ENCODE data around the gene LTBP1.
A peak's percentile ranks its signal among the peaks of the same experiment; 100 is the strongest.

Gene LTBP1

DNA sequence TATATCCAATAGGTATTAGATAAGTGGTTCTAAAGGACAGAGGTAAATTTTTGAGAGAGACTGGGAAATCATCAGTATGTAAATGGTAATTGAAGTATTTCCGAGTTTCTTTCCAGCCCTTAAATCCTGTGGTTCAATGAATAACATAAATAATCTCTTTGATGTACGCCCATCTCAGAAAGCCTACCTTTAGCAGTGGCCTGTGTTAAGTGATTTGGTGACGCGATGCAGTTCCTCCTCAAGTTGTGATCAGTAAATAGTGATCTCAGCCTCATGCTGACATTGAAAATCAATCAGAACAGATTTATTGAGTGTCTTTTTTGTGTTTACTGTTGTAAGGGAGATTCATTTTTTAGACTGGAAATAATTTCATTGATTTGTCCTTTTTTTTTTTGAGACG is 392.5 kb downstream of the LTBP1 start:
- H2AFZ ChIP-seq (ENCODE audit: insufficient read depth, low read length, poor library complexity): no peak overlapping the region
- H4K12ac ChIP-seq (ENCODE audit: low read depth, low read length): no peak overlapping the region
- H3K9ac ChIP-seq (ENCODE audit: low read length): no peak overlapping the region
- H3K4me1 ChIP-seq (ENCODE audit: control insufficient read depth in 1 of 2, insufficient read depth in 2 of 2, low read length in 2 of 2): no peaks in the 10 kb centered on the region
- no peak overlapping the region for H3K14ac ChIP-seq (ENCODE audit: low read length)
- no peak overlapping the region for H3K23ac ChIP-seq (ENCODE audit: low read length)
- no peaks in the 10 kb centered on the region for H3K27me3 ChIP-seq (ENCODE audit: insufficient read depth, low read length)
- H4K8ac ChIP-seq (ENCODE audit: low read depth, low read length): no peak overlapping the region
- no peak overlapping the region for H2AK5ac ChIP-seq (ENCODE audit: low read length)
- WGBS (ENCODE audit: extremely low coverage, insufficient coverage, insufficient read length): no CpG with 5 or more reads among the region's 5 CpGs
- no peak overlapping the region for H3K4me3 ChIP-seq (ENCODE audit: low read depth, low read length)
- no peak overlapping the region for H3K27ac ChIP-seq (ENCODE audit: low read depth, low read length)
- no peak overlapping the region for H3K4me2 ChIP-seq (ENCODE audit: low read length)
- H3K79me1 ChIP-seq (ENCODE audit: low read length): no peaks in the 10 kb centered on the region
- H3K79me2 ChIP-seq (ENCODE audit: control insufficient read depth, insufficient read depth, low read length, poor library complexity): no peaks in the 10 kb centered on the region
- H3K4ac ChIP-seq (ENCODE audit: low read depth, low read length): no peak overlapping the region
- H3K9me3 ChIP-seq (ENCODE audit: insufficient read depth, low read depth, low read length): no peaks in the 10 kb centered on the region
- no peak overlapping the region for H2BK12ac ChIP-seq (ENCODE audit: low read length)
- no peak overlapping the region for H2BK5ac ChIP-seq (ENCODE audit: low read depth, low read length, poor library complexity)
- H4K91ac ChIP-seq (ENCODE audit: low read depth, low read length): no peak overlapping the region
- no peak overlapping the region for H2BK120ac ChIP-seq (ENCODE audit: insufficient read depth, low read length, poor library complexity)
- no peaks in the 10 kb centered on the region for H3K36me3 ChIP-seq (ENCODE audit: control insufficient read depth in 1 of 2, insufficient read depth in 2 of 2, low read length in 2 of 2)
- no peak for DNase-seq
- no peak overlapping the region for H3K18ac ChIP-seq (ENCODE audit: low read length)

DNA sequence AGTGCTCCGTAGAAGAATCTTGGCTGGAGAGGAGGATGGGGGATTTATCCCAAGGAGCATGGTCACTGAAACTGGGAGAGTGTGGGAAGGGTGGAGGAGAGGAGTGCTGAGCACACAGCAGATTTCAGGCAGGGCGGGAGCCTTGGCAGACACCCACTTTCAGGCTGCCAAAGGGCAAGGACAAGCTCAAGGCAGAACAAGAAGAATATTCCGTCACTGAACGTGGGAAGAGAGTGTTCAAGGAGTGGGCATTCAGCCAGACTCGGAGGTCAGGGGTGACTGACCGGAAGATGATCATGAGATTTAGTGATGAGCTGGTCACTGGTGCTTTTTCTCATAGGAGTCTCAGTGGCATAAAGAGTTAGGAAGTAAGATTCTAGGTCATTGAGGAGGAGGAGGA is 393.5 kb downstream of the LTBP1 start:
- Histone ChIP-seq H3K27ac (ENCODE audit: low read depth, low read length) (no peak overlapping the region), H3K4me2 (ENCODE audit: low read length) (no peak overlapping the region), H2BK12ac (ENCODE audit: low read length) (no peak overlapping the region), H3K4ac (ENCODE audit: low read depth, low read length) (no peak overlapping the region), H3K14ac (ENCODE audit: low read length) (no peak overlapping the region), H4K12ac (ENCODE audit: low read depth, low read length) (no peak overlapping the region), H3K18ac (ENCODE audit: low read length) (no peak overlapping the region), H4K91ac (ENCODE audit: low read depth, low read length) (no peak overlapping the region), H3K9ac (ENCODE audit: low read length) (no peak overlapping the region), H3K27me3 (ENCODE audit: insufficient read depth, low read length) (no peaks in the 10 kb centered on the region), H4K8ac (ENCODE audit: low read depth, low read length) (no peak overlapping the region), H2AK5ac (ENCODE audit: low read length) (no peak overlapping the region), H3K23ac (ENCODE audit: low read length) (no peak overlapping the region), H3K4me1 (ENCODE audit: control insufficient read depth in 1 of 2, insufficient read depth in 2 of 2, low read length in 2 of 2) (no peaks in the 10 kb centered on the region), H3K79me1 (ENCODE audit: low read length) (no peaks in the 10 kb centered on the region), H2AFZ (ENCODE audit: insufficient read depth, low read length, poor library complexity) (no peak overlapping the region), H3K9me3 (ENCODE audit: insufficient read depth, low read depth, low read length) (no peaks in the 10 kb centered on the region), H3K4me3 (ENCODE audit: low read depth, low read length) (no peak overlapping the region), H2BK120ac (ENCODE audit: insufficient read depth, low read length, poor library complexity) (no peak overlapping the region), H2BK5ac (ENCODE audit: low read depth, low read length, poor library complexity) (no peak overlapping the region), H3K79me2 (ENCODE audit: control insufficient read depth, insufficient read depth, low read length, poor library complexity) (no peaks in the 10 kb centered on the region), H3K36me3 (ENCODE audit: control insufficient read depth in 1 of 2, insufficient read depth in 2 of 2, low read length in 2 of 2) (no peaks in the 10 kb centered on the region)
- peak in 1 of 2 donors; percentile 7 for DNase-seq
- WGBS (ENCODE audit: extremely low coverage, insufficient coverage, insufficient read length): no CpG with 5 or more reads among the region's 6 CpGs

DNA sequence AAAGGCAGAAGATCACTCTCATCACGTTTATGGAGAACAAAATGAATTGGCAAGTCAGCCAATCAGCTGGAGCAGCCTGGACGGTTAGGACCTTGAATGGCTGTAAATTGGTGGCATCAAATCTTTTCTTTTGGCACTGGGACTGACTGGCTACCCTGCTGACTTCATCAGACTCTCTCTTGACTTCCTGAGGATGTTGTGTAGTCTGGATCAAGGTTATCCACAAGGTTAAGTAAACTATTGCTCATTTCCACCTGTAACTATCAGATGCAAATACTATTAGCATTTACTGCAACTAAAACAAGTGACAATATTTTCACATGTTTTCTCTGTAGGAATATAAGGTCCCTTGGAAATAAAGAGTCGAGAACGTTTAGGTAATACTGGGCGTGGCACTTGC is 395.4 kb downstream of the LTBP1 start:
- Histone ChIP-seq H3K4me2 (ENCODE audit: low read length) (no peak overlapping the region), H3K4me3 (ENCODE audit: low read depth, low read length) (no peak overlapping the region), H3K27ac (ENCODE audit: low read depth, low read length) (no peak overlapping the region), H2AK5ac (ENCODE audit: low read length) (no peak overlapping the region), H4K8ac (ENCODE audit: low read depth, low read length) (no peak overlapping the region), H2AFZ (ENCODE audit: insufficient read depth, low read length, poor library complexity) (no peak overlapping the region), H3K79me2 (ENCODE audit: control insufficient read depth, insufficient read depth, low read length, poor library complexity) (no peaks in the 10 kb centered on the region), H3K23ac (ENCODE audit: low read length) (no peak overlapping the region), H3K4me1 (ENCODE audit: control insufficient read depth in 1 of 2, insufficient read depth in 2 of 2, low read length in 2 of 2) (no peaks in the 10 kb centered on the region), H3K36me3 (ENCODE audit: control insufficient read depth in 1 of 2, insufficient read depth in 2 of 2, low read length in 2 of 2) (no peaks in the 10 kb centered on the region), H3K9ac (ENCODE audit: low read length) (no peak overlapping the region), H2BK120ac (ENCODE audit: insufficient read depth, low read length, poor library complexity) (no peak overlapping the region), H2BK5ac (ENCODE audit: low read depth, low read length, poor library complexity) (no peak overlapping the region), H3K79me1 (ENCODE audit: low read length) (no peaks in the 10 kb centered on the region), H4K91ac (ENCODE audit: low read depth, low read length) (peak overlapping the region; percentile 24), H3K4ac (ENCODE audit: low read depth, low read length) (no peak overlapping the region), H3K14ac (ENCODE audit: low read length) (no peak overlapping the region), H4K12ac (ENCODE audit: low read depth, low read length) (no peak overlapping the region), H3K18ac (ENCODE audit: low read length) (no peak overlapping the region), H3K27me3 (ENCODE audit: insufficient read depth, low read length) (no peaks in the 10 kb centered on the region), H3K9me3 (ENCODE audit: insufficient read depth, low read depth, low read length) (no peaks in the 10 kb centered on the region), H2BK12ac (ENCODE audit: low read length) (no peak overlapping the region)
- WGBS (ENCODE audit: extremely low coverage, insufficient coverage, insufficient read length): no CpG with 5 or more reads among the region's 5 CpGs
- DNase-seq: no peak

DNA sequence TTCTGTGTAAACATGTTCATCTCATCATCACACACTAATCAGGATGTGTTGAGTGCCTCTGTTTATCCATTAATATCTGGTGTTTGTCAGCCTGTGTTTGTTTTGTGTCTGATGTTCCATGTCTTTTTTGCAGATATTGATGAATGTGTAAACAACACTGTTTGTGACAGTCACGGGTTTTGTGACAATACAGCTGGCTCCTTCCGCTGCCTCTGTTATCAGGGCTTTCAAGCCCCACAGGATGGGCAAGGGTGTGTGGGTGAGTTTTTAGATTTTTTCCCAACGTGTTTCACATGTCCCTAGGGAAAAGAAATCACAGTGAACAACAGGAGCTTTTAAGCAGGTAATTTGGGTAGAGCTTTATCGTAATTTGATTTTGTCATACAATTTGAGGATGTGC is 396.0 kb downstream of the LTBP1 start:
- Histone ChIP-seq H3K4me3 (ENCODE audit: low read depth, low read length) (no peak overlapping the region), H3K9me3 (ENCODE audit: insufficient read depth, low read depth, low read length) (no peaks in the 10 kb centered on the region), H2AK5ac (ENCODE audit: low read length) (no peak overlapping the region), H4K8ac (ENCODE audit: low read depth, low read length) (no peak overlapping the region), H3K18ac (ENCODE audit: low read length) (no peak overlapping the region), H3K4me2 (ENCODE audit: low read length) (no peak overlapping the region), H3K4ac (ENCODE audit: low read depth, low read length) (no peak overlapping the region), H3K27me3 (ENCODE audit: insufficient read depth, low read length) (no peaks in the 10 kb centered on the region), H3K36me3 (ENCODE audit: control insufficient read depth in 1 of 2, insufficient read depth in 2 of 2, low read length in 2 of 2) (no peaks in the 10 kb centered on the region), H4K12ac (ENCODE audit: low read depth, low read length) (no peak overlapping the region), H2BK5ac (ENCODE audit: low read depth, low read length, poor library complexity) (no peak overlapping the region), H4K91ac (ENCODE audit: low read depth, low read length) (no peak overlapping the region), H3K4me1 (ENCODE audit: control insufficient read depth in 1 of 2, insufficient read depth in 2 of 2, low read length in 2 of 2) (no peaks in the 10 kb centered on the region), H2BK12ac (ENCODE audit: low read length) (no peak overlapping the region), H2AFZ (ENCODE audit: insufficient read depth, low read length, poor library complexity) (no peak overlapping the region), H3K14ac (ENCODE audit: low read length) (no peak overlapping the region), H3K27ac (ENCODE audit: low read depth, low read length) (no peak overlapping the region), H3K79me2 (ENCODE audit: control insufficient read depth, insufficient read depth, low read length, poor library complexity) (no peaks in the 10 kb centered on the region), H3K23ac (ENCODE audit: low read length) (no peak overlapping the region), H2BK120ac (ENCODE audit: insufficient read depth, low read length, poor library complexity) (no peak overlapping the region), H3K79me1 (ENCODE audit: low read length) (no peaks in the 10 kb centered on the region), H3K9ac (ENCODE audit: low read length) (no peak overlapping the region)
- no peak for DNase-seq
- no CpG with 5 or more reads among the region's 4 CpGs for WGBS (ENCODE audit: extremely low coverage, insufficient coverage, insufficient read length)
